Stimulated activated CD4-positive, alpha-beta T cell treated with anti-CD3 and anti-CD28 coated beads, Interleukin-2, amount 100 ng/mL, for 48 hours (primary cell): ENCODE measurements around the gene ZNF576.
"Not testable (repeated sequence)": the region's sequence is repeated elsewhere in the genome, so short reads cannot be mapped to it uniquely, and the experiment has no call there.

Experiments used
- DNase-seq, 2 donors: peaks; one replicate each; pipeline ENCODE4 v3.0.0-alpha.2; 2020

ZNF576 gene

DNA sequence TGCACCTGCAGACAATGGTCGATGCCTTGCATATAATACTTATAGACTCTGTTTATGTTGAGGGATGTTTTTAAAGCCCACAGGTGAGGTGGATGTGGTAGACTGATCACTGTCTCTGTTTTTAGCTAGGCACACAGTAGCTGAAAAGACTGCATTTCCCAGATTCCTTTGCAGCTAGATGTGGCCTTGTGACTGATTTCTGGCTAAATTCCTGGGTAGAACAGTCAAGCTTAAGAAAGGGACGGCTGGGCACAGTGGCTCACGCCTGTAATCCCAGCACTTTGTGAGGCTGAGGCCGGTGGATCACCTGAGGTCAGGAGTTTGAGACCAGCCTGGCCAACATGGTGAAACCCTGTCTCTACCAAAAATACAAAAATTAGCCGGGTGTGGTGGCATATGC lies 3.9 kb downstream of the ZNF576 start:
- DNase-seq, result not testable (repeated sequence)

DNA sequence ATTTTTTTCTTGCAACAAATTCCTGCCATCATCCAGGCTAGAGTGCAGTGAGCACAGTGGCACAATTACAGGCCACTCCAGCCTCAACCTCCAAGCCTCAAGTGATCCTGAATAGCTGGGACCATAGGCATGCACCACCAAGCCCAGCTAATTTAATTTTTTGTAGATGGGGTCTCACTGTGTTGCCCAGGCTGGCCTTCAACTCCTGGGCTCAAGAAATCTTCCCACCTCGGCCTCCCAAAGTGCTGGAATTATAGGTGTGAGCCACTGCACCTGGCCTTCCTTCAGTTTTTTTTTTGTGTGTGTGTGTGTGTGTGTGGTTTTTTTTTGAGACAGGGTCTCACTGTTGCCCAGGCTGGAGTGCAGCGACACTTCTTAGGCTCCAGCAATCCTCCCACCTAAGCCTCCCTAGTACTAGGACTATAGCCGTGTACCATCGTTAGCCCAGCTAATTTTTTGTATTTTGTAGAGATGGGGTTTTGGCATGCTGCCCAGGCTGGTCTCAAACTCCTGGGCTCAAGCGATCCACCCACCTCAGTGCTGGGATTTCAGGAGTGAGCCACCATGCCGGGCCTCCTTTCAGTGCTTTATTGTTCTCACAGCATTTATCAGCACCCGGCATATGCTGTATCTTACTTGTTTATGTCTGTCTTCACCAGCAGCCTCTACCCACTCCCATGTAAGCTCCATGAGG lies 9.6 kb downstream of the ZNF576 start:
- no peak for DNase-seq

DNA sequence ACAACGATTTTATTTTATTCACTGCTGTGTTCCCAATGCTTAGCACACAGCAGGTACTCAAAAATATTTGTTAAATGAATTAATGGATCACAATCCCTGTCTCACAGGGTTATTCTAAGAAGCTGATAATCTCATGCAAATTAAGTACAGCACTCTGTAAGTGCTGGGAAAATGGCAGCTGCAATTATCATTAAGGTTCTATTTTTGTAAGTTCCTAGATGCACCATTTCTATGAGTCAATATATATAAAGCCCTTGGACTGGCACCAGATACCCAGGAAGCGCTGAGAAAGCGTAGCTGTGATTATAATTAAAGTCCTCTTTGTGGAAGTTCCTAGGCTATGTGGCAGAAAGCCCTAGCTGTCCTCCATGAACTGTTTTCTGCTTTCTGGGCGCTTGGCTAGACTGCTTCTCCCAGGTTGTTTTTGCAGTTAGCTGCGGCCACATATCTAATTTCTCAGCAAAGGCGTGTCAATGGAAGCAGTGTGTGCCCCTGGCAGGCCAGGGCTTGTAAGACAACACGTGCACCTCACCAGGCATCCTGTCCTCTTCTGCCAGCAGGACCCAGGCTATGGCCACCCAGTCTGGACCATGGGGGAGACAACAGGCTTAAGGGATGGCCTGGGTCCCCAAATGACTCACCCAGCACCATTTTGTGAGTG lies 10.3 kb downstream of the ZNF576 start:
- no peak for DNase-seq

- DNase-seq, result no peak
These were observed 11.1 kb downstream of the ZNF576 start for GRCh38 chr19:43607238-43608205.

- DNase-seq, result no peak
These were observed 13.5 kb downstream of the ZNF576 start for GRCh38 chr19:43609872-43610271.

DNA sequence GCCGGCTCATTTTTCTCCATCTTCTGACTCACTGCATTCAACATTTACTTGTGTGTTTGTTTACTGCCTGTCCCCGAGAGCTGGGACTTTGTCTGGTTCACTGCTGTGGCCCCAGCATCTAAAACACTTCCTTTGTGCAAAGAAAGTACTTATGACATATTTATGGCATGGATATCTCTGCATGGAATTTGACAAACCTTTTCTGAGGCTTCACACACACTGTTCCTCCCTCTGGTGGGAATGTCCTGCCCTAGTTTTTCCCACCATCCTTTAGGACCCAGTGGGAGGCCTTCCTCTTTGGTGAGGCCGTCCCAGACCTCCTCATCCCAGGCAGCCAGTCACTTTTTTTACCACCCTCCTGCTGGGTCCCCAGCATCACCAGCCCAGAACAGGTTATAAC lies 14.1 kb downstream of the ZNF576 start:
- DNase-seq, result no peak

- DNase-seq, result no peak
These were observed 15.4 kb downstream of the ZNF576 start, which contains the start of gene SRRM5 for GRCh38 chr19:43611788-43612187. TSS of gene SRRM5 (plus strand) at chr19:43612088. CDS start at chr19:43612122, 34 bp downstream.

DNA sequence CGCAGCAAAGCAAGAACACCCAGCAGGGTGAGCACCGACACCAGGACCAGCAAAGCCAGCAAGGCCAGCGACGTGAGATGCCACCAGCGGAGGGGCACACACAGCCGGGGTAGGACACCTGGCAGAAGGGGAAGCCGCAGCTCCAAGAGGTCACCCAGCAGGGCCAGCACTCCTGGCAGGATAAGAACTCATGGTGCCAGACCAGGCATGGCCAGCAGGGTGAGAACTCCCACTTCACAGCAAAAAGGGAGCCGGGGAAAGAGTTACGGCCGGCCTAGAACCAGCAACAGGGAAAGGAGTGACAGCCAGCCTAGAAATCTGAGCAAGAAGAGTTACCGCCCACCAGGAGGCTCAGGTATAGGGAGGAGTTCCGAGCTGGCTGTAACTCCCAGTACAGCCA lies 16.0 kb downstream of the ZNF576 start:
- DNase-seq, result no peak

GRCh38 chr19:43616306-43616705 lies 19.9 kb downstream of the ZNF576 start:
- no peak for DNase-seq

- no peak for DNase-seq
These were observed 20.6 kb downstream of the ZNF576 start for GRCh38 chr19:43616954-43617353.

GRCh38 chr19:43618921-43619261 lies 22.5 kb downstream of the ZNF576 start:
- peak; percentile 40 to 44 for DNase-seq

DNA sequence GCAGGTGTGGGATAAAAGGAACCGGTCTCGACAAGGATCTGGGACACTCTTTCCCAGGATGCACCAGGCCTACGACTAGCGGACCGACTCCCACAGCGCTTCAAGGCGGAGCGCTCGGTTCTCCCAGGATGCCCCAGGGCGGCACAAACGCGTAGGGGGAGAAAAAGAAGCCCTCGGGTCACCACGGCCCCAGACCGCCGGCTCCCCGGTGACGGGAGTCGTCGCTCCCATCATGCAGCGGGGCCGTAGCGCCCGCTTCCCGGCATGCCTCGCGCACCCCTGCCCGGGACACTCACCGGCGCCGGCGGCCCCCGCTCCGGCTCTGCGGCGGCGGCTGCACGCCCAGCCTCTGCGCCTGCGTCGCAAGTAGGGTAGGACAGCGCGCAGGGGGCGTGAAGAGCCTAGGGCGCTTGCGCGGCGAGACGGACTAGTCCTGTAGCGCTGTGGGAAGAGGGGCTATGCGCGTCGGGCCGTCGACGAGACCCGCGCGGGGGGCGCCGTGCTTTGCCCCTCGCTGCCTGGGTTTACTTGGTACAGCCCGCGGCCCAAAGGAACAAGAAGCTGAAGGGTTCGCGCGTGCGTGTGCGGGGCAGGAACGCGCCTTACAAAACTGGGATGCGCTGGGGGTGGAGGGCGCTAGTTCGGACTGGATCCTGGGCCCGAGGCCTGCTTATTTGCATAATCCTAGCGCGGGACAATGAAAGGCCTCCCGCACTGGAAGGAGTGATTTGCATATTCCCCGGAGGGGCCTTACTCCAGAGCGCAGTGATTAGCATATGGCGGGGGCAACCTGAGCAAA lies 23.1 kb downstream of the ZNF576 start, which contains the start of gene ZNF428:
Gene ZNF428, minus strand, starts transcription at position 368 of the 799 bp plus-strand sequence. CDS start 5,325 bp downstream, outside the sequence.
- DNase-seq, result peak; percentile 78 to 83

GRCh38 chr19:43620061-43621001 lies 23.9 kb downstream of the ZNF576 start:
- DNase-seq, result peak; percentile 80 to 81

DNA sequence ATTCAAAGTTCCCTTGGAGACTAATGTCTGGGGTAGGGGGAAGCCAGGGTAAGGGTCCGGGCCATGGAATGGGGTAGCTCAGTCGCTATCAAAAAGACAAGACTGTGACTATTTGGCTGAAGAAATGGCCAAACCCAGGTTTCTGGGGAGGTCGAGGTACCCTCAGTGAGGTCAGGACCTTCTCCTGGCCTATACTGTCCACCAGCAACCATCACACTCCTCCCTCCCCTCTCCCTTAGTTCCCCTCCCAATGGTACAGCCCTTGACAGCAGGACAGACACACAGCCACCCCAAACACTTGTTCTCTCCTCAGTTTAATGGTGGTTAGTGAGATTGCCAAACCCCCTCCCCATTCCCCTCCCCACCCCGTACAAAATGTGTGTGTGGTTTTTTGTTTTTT lies 25.7 kb downstream of the ZNF576 start:
- no peak for DNase-seq

- DNase-seq, result no peak
These were observed 26.6 kb downstream of the ZNF576 start for GRCh38 chr19:43622956-43623355.

DNA sequence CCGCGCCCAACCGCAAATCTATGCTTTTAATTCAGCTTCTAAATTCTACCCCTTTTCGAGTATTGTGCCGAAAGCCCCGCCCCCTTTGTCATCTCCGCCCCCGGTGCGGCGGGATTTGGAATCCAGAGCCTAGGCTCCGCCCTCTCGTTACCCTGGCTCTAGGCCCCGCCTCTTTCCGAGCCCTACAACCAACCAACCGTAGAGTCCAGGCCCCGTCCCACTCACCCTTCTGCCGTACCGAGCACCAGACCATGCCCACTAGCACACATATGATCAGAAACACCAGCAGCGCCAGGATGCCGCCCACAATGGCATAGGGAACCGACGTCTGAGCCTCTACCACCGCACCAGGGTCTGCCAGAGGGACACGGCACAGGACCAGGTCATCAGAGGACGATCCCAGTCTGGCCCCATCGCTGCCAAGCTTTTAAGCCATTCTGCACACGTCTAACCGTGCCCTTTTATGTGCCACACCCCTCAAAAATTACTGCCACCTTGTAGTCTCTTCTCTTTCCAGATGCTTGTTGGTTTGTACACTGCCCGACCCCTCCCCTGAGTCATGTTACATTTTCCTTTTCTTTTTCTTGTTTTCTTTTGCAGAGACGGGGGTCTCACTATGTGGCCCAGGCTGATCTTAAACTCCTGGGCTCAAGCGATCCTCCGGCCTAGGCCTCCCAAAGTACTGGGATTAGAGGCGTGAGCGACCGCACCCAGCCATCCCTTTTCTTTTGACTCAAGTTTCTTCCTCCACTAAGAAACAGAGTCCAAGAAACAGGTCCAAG lies 27.7 kb downstream of the ZNF576 start:
- DNase-seq, result no peak

- DNase-seq, result peak; percentile 82 to 87
These were observed 28.5 kb downstream of the ZNF576 start for GRCh38 chr19:43624933-43625332.

GRCh38 chr19:43625918-43626579 lies 29.7 kb downstream of the ZNF576 start:
- peak in 1 of 2 donors; percentile 24 for DNase-seq

GRCh38 chr19:43626838-43627237 lies 30.4 kb downstream of the ZNF576 start:
- DNase-seq, result no peak
